Thoracic aorta (tissue), 2 donors: ENCODE measurements around the gene CERT1. TPM values are rescaled to one million over a fixed set of nuclear protein-coding genes. Genes with fewer than 3 reads are reported as not detected.

Source experiments
- ATAC-seq: fragments of 150-250 bp; one replicate; pipeline ENCODE4 v1.8.0; 2017; ENCODE audit warnings: low read depth; ENCODE audit not compliant: insufficient number of reproducible peaks, low FRiP score
- DNase-seq: peaks from one replicate; pipeline ENCODE4 v3.0.0-alpha.2; 2020; ENCODE audit warnings: low spot score
- H3K27ac ChIP-seq, 2 donors: fragments of 200-600 bp; sonication (generic); 1 replicate in 1 of 2; 2 replicates in 1 of 2; pipeline ENCODE4 v1.5.1; 2016; ENCODE audit warnings: mild to moderate bottlenecking in 2 of 2, moderate library complexity in 2 of 2
- H3K27me3 ChIP-seq: fragments of 200-600 bp; sonication (generic); replicated peaks from 2 replicates; pipeline ENCODE4 v1.6.0; 2016; ENCODE audit warnings: mild to moderate bottlenecking; ENCODE audit not compliant: insufficient read depth
- H3K36me3 ChIP-seq: fragments of 200-600 bp; sonication (generic); one replicate; pipeline ENCODE4 v1.5.1; 2016
- H3K4me1 ChIP-seq, 2 donors: fragments of 200-600 bp; sonication (generic); 1 replicate in 1 of 2; 2 replicates in 1 of 2; pipeline versions ENCODE4 v1.5.1 to v1.6.0; 2016; ENCODE audit warnings: low read depth in 2 of 2, mild to moderate bottlenecking in 1 of 2; ENCODE audit not compliant: control insufficient read depth in 1 of 2
- H3K4me3 ChIP-seq: fragments of 200-600 bp; sonication (generic); 2 replicates; pipeline ENCODE4 v1.5.1; 2016; ENCODE audit warnings: mild to moderate bottlenecking
- H3K9me3 ChIP-seq: fragments of 200-600 bp; sonication (generic); 2 replicates; pipeline ENCODE4 v1.5.1; 2016
- total RNA-seq, 2 donors: library from RNA; depleted of rRNA; stranded (reverse); fragments of >200 nt; gene quantifications; one replicate each; pipeline versions ENCODE4 v1.1.0 to v1.2.3, GENCODE V29; 2016
- TF ChIP-seq, protein P1 (sequence below): fragments of 200-600 bp; sonication (generic); IDR thresholded peaks from one replicate; pipeline ENCODE4 v1.5.1; 2019; ENCODE audit warnings: antibody characterized with exemption

The CERT1 gene
- total RNA-seq, 2 donors from 2014 or later: 21.1 to 43.7 TPM

GRCh38 chr5:75469017-75469416 lies 42.4 kb downstream of the CERT1 start:
- H3K27ac ChIP-seq: no peak overlapping the region
- no peaks in the 10 kb centered on the region for H3K36me3 ChIP-seq
- TF ChIP-seq, protein P1, sequence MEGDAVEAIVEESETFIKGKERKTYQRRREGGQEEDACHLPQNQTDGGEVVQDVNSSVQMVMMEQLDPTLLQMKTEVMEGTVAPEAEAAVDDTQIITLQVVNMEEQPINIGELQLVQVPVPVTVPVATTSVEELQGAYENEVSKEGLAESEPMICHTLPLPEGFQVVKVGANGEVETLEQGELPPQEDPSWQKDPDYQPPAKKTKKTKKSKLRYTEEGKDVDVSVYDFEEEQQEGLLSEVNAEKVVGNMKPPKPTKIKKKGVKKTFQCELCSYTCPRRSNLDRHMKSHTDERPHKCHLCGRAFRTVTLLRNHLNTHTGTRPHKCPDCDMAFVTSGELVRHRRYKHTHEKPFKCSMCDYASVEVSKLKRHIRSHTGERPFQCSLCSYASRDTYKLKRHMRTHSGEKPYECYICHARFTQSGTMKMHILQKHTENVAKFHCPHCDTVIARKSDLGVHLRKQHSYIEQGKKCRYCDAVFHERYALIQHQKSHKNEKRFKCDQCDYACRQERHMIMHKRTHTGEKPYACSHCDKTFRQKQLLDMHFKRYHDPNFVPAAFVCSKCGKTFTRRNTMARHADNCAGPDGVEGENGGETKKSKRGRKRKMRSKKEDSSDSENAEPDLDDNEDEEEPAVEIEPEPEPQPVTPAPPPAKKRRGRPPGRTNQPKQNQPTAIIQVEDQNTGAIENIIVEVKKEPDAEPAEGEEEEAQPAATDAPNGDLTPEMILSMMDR: no peak
- no peak overlapping the region for H3K4me3 ChIP-seq
- H3K27me3 ChIP-seq: no peaks in the 10 kb centered on the region
- DNase-seq (no peak), ATAC-seq (no peak)
- peaks cover 7 to 13% of the 10 kb centered on the region in 2 donors for H3K4me1 ChIP-seq
- peaks cover 18% of the 10 kb centered on the region for H3K9me3 ChIP-seq

GRCh38 chr5:75468593-75468992 lies 42.8 kb downstream of the CERT1 start:
- H3K36me3 ChIP-seq: no peaks in the 10 kb centered on the region
- no peak for DNase-seq
- no peak overlapping the region for H3K27ac ChIP-seq
- peaks cover 7 to 13% of the 10 kb centered on the region in 2 donors for H3K4me1 ChIP-seq
- peaks cover 18% of the 10 kb centered on the region for H3K9me3 ChIP-seq
- H3K4me3 ChIP-seq: no peak overlapping the region
- TF ChIP-seq, protein P1: no peak
- no peak for ATAC-seq
- no peaks in the 10 kb centered on the region for H3K27me3 ChIP-seq

DNA sequence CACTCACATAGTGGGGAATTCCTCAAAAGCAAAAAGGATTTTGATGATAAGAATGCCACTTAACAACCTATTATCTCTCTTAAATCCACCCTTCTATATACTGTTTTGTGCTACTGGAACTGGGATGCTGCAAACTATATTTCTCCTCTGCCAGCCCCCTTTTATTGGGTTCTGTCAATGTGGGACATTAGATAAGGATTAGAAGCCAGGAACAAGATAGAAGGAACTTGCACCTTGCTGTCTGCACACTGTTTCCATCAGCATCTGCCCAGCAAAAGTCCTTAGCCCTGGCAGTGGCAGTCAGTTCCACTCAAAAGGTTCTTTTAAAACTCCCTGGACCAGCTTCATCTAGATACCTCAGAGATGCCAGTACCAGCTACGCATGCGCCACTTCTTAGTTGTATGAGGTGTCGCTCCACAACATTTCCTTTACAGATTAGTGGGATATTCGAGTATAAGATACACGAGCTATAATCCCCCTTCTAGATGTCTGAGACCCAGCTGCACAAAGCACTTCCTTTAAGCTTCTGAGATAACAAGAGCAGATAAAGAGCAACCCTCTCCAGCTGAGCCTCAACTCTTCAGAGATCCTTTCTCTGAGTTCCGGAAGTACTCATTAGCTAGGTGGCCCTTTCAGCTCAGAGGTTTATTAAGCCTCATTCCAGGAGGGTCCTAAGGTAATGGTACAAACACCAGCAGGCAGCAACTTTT lies 45.3 kb downstream of the CERT1 start:
- H3K4me3 ChIP-seq: no peak overlapping the region
- H3K27me3 ChIP-seq: no peaks in the 10 kb centered on the region
- TF ChIP-seq, protein P1: no peak
- peaks cover 18% of the 10 kb centered on the region for H3K9me3 ChIP-seq
- H3K36me3 ChIP-seq: no peaks in the 10 kb centered on the region
- H3K4me1 ChIP-seq: peaks cover 7 to 14% of the 10 kb centered on the region in 2 donors
- ATAC-seq: no peak
- DNase-seq: no peak
- H3K27ac ChIP-seq: no peak overlapping the region

GRCh38 chr5:75465480-75465879 lies 45.9 kb downstream of the CERT1 start:
- Histone ChIP-seq H3K4me3 (no peak overlapping the region), H3K4me1 (peaks cover 7 to 21% of the 10 kb centered on the region in 2 donors), H3K27ac (no peak overlapping the region), H3K9me3 (peaks cover 18% of the 10 kb centered on the region), H3K27me3 (no peaks in the 10 kb centered on the region), H3K36me3 (no peaks in the 10 kb centered on the region)
- ATAC-seq (no peak), DNase-seq (no peak)
- TF ChIP-seq, protein P1: no peak

- TF ChIP-seq, protein P1: no peak
- peaks cover 7% of the 10 kb centered on the region for H3K9me3 ChIP-seq
- no peaks in the 10 kb centered on the region for H3K36me3 ChIP-seq
- H3K4me1 ChIP-seq: peaks cover 7 to 22% of the 10 kb centered on the region in 2 donors
- no peak overlapping the region for H3K4me3 ChIP-seq
- DNase-seq (no peak), ATAC-seq (no peak)
- no peak overlapping the region for H3K27ac ChIP-seq
- no peaks in the 10 kb centered on the region for H3K27me3 ChIP-seq
Observed at GRCh38 chr5:75463726-75464125, 47.7 kb downstream of the CERT1 start.
